Right lobe of liver (tissue), 4 donors: ENCODE data around the gene HNRNPA3.

Experiments
- CTCF ChIP-seq, 4 donors: fragments of 200-600 bp in 3 of 4; fragments of 450-650 bp in 1 of 4; IDR thresholded peaks; one replicate each; pipeline versions ENCODE4 v1.5.1 to v1.8.0; 2016 to 2022; ENCODE audit warnings: antibody characterized with exemption in 4 of 4, mild to moderate bottlenecking in 2 of 4
- POLR2A ChIP-seq: fragments of 450-650 bp; IDR thresholded peaks from one replicate; pipeline ENCODE4 v1.6.1; 2017; ENCODE audit warnings: antibody characterized with exemption, mild to moderate bottlenecking
- donor health status: DM: no; HTN: no; CAD: no.
- donor health status: DM: no; HTN: no; CAD: no.
- donor health status: DM: no; HTN: yes; CAD: no.

GRCh38 chr2:177253704-177254103, 41.1 kb downstream of the HNRNPA3 start:
- TF ChIP-seq CTCF (IDR thresholded peaks at IDR 0.05) (no peak), POLR2A (no peak)
